Brain microvascular endothelial cell (primary cell): ENCODE results near the gene SGCE.

ENCODE experiments used
- DNase-seq: peaks from one replicate; pipeline ENCODE4 v3.0.0-alpha.2; 2020
- H3K27ac ChIP-seq: fragments of 250-450 bp; sonication (Bioruptor Pico); 2 replicates; pipeline ENCODE4 v1.5.1; 2020; ENCODE audit warnings: mild to moderate bottlenecking, moderate library complexity
- H3K27me3 ChIP-seq: fragments of 250-450 bp; sonication (Bioruptor Pico); replicated peaks from 2 replicates; pipeline ENCODE4 v1.5.1; 2020; ENCODE audit warnings: mild to moderate bottlenecking
- H3K36me3 ChIP-seq: fragments of 250-450 bp; sonication (Bioruptor Pico); replicated peaks from 2 replicates; pipeline ENCODE4 v1.5.1; 2020; ENCODE audit warnings: mild to moderate bottlenecking
- H3K4me3 ChIP-seq: 2 replicates; pipeline ENCODE4 v1.5.1; 2011; ENCODE audit warnings: low read depth, mild to moderate bottlenecking, control low read depth, low read length, moderate library complexity
- in situ Hi-C: cut with HindIII; loops from 2 replicates; pipeline ENCODE4 v1.10.0; 2017; ENCODE audit warnings: low sequenced_read_pairs, low pct_ligation_motif_present
- TF ChIP-seq, protein P1 (sequence below): IDR thresholded peaks from 2 replicates; pipeline ENCODE4 v1.5.1; 2011; ENCODE audit warnings: low read depth, mild to moderate bottlenecking, moderate library complexity, low read length, control low read depth, inconsistent platforms; ENCODE audit errors: missing control alignments

The SGCE gene

DNA sequence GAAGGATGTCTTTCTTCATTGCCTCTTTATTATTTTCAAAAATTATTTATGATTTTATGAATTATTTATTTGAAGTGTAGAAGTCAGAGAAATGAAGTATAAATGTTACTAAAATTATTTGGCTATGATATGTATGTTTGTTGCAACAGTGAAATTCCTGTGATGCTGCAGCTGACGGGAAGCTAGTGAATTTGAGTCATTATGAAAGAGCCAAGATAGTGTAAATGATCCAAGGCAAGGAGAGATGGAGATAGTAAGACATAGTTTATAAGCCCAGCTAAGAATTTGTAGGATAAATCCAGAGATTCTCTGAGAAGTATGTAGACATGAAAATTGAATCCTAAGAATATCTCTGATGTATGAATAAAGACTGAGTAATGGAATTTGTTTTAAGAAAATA is 115.5 kb downstream of the SGCE start:
- no peak overlapping the region for H3K27ac ChIP-seq
- H3K4me3 ChIP-seq = no peak overlapping the region
- H3K27me3 ChIP-seq = no peaks in the 10 kb centered on the region
- no peak for DNase-seq
- TF ChIP-seq, protein P1, sequence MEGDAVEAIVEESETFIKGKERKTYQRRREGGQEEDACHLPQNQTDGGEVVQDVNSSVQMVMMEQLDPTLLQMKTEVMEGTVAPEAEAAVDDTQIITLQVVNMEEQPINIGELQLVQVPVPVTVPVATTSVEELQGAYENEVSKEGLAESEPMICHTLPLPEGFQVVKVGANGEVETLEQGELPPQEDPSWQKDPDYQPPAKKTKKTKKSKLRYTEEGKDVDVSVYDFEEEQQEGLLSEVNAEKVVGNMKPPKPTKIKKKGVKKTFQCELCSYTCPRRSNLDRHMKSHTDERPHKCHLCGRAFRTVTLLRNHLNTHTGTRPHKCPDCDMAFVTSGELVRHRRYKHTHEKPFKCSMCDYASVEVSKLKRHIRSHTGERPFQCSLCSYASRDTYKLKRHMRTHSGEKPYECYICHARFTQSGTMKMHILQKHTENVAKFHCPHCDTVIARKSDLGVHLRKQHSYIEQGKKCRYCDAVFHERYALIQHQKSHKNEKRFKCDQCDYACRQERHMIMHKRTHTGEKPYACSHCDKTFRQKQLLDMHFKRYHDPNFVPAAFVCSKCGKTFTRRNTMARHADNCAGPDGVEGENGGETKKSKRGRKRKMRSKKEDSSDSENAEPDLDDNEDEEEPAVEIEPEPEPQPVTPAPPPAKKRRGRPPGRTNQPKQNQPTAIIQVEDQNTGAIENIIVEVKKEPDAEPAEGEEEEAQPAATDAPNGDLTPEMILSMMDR = no peak
- in situ Hi-C loops = no loop called here
- no peaks in the 10 kb centered on the region for H3K36me3 ChIP-seq
